H1 (cell line): Measurements from ENCODE around the gene GRPR. TPM values are rescaled to one million over a fixed set of nuclear protein-coding genes. Genes with fewer than 3 reads are reported as not detected.

Source experiments
- CTCF ChIA-PET: fragments of 300-600 bp; sonication (Branson Sonifier 250); formaldehyde crosslinking; loops from one replicate; lab custom pipeline; 2021; ENCODE audit not compliant: partially characterized antibody; lab: Charles Lee
- POLR2A ChIA-PET: fragments of 300-600 bp; sonication (Branson Sonifier 250); formaldehyde crosslinking; loops from one replicate; lab custom pipeline; 2021; ENCODE audit warnings: inconsistent platforms; ENCODE audit not compliant: partially characterized antibody; lab: Charles Lee
- DNase-seq, 2 experiments: peaks; one replicate each; pipeline versions ENCODE4 v3.0.0 to v3.0.0-alpha.2; 2010 to 2022; ENCODE audit warnings: low spot score in 2 of 2, low read depth in 1 of 2, mixed read lengths in 1 of 2
- FAIRE-seq: peaks from 2 replicates; lab custom pipeline; 2011; peaks lifted over from hg19 to GRCh38; lab: Jason Lieb, UNC
- H2AFZ ChIP-seq: 2 replicates; pipeline ENCODE4 v1.8.1; 2012; ENCODE audit warnings: low read length, inconsistent platforms
- H2AK5ac ChIP-seq: 2 replicates; pipeline ENCODE4 v1.6.1; 2013; ENCODE audit warnings: low read depth, low read length
- H2BK120ac ChIP-seq: replicated peaks from 2 replicates; pipeline ENCODE3; 2013; ENCODE audit warnings: low read depth, low read length, inconsistent platforms
- H2BK12ac ChIP-seq: 2 replicates; pipeline ENCODE4 v1.6.1; 2013; ENCODE audit warnings: low read depth, low read length
- H2BK15ac ChIP-seq: 2 replicates; pipeline ENCODE4 v1.6.1; 2013; ENCODE audit warnings: low read length
- H2BK20ac ChIP-seq: 2 replicates; pipeline ENCODE4 v1.6.1; 2013; ENCODE audit warnings: low read length
- H2BK5ac ChIP-seq: 2 replicates; pipeline ENCODE4 v1.6.1; 2013; ENCODE audit warnings: low read depth, low read length
- H3K14ac ChIP-seq: 2 replicates; pipeline ENCODE4 v1.6.1; 2013; ENCODE audit warnings: inconsistent platforms; ENCODE audit not compliant: insufficient read length
- H3K18ac ChIP-seq: 2 replicates; pipeline ENCODE4 v1.6.1; 2013; ENCODE audit warnings: low read length; ENCODE audit errors: extremely low read depth
- H3K23ac ChIP-seq: 2 replicates; pipeline ENCODE4 v1.6.1; 2013; ENCODE audit warnings: inconsistent platforms; ENCODE audit not compliant: insufficient read length
- H3K23me2 ChIP-seq: 2 replicates; pipeline ENCODE4 v1.6.1; 2013; ENCODE audit warnings: low read depth, low read length
- H3K27ac ChIP-seq: 2 replicates; pipeline ENCODE4 v1.6.1; 2011; ENCODE audit warnings: low read depth, low read length, inconsistent platforms
- H3K27me3 ChIP-seq, 4 experiments: replicated peaks in 1 of 4; 1 replicate in 1 of 4; 2 replicates in 3 of 4; pipeline versions ENCODE4 v1.6.1 to v1.8.1; 2011 to 2013; ENCODE audit warnings: low read length in 3 of 4, mild to moderate bottlenecking in 3 of 4, inconsistent platforms in 2 of 4, mixed read lengths in 2 of 4, moderate library complexity in 1 of 4; ENCODE audit not compliant: control insufficient read depth in 3 of 4, insufficient read depth in 3 of 4; ENCODE audit errors: extremely low read depth in 1 of 4
- H3K36me3 ChIP-seq, 4 experiments: 2 replicates each; pipeline versions ENCODE4 v1.6.1 to v1.8.1; 2011 to 2013; ENCODE audit warnings: mild to moderate bottlenecking in 4 of 4, low read length in 3 of 4, moderate library complexity in 2 of 4, control low read depth in 1 of 4, inconsistent platforms in 1 of 4; ENCODE audit not compliant: insufficient read depth in 4 of 4, control insufficient read depth in 2 of 4
- H3K4ac ChIP-seq: replicated peaks from 2 replicates; pipeline ENCODE3; 2013; ENCODE audit warnings: low read length, low read depth, mixed read lengths, inconsistent platforms; ENCODE audit not compliant: insufficient read length
- H3K4me1 ChIP-seq, 4 experiments: replicated peaks in 1 of 4; 1 replicate in 1 of 4; 2 replicates in 3 of 4; pipeline versions ENCODE4 v1.6.1 to v1.8.1; 2011 to 2013; ENCODE audit warnings: low read length in 3 of 4, inconsistent platforms in 2 of 4, mixed read lengths in 1 of 4; ENCODE audit not compliant: insufficient read depth in 4 of 4, control insufficient read depth in 3 of 4
- H3K4me2 ChIP-seq, 2 experiments: 2 replicates each; pipeline versions ENCODE4 v1.6.1 to v1.8.1; 2011 to 2013; ENCODE audit warnings: low read depth in 2 of 2, low read length in 2 of 2, control low read depth in 1 of 2, inconsistent platforms in 1 of 2, mild to moderate bottlenecking in 1 of 2; ENCODE audit not compliant: insufficient read depth in 1 of 2
- H3K4me3 ChIP-seq, 4 experiments: fragments of 200-600, 300-600 bp in 1 of 4; sonication (generic), shearing (Covaris generic), sonication (Bioruptor Twin) in 1 of 4; 2 replicates each; pipeline versions ENCODE4 v1.5.1 to v1.8.1; 2011 to 2016; ENCODE audit warnings: low read length in 4 of 4, low read depth in 3 of 4, control low read depth in 2 of 4, inconsistent platforms in 2 of 4, mild to moderate bottlenecking in 2 of 4, mixed read lengths in 1 of 4, moderate library complexity in 1 of 4; ENCODE audit not compliant: insufficient read depth in 2 of 4; ENCODE audit errors: extremely low read depth in 1 of 4
- H3K56ac ChIP-seq: replicated peaks from 2 replicates; pipeline ENCODE3; 2013; ENCODE audit warnings: low read depth, mild to moderate bottlenecking, mixed read lengths, low read length, inconsistent platforms; ENCODE audit not compliant: insufficient read length
- H3K79me1 ChIP-seq: 2 replicates; pipeline ENCODE4 v1.6.1; 2013; ENCODE audit warnings: low read depth, low read length, control low read depth
- H3K79me2 ChIP-seq, 2 experiments: 2 replicates each; pipeline versions ENCODE4 v1.6.1 to v1.8.1; 2012 to 2013; ENCODE audit warnings: low read length in 2 of 2, mild to moderate bottlenecking in 2 of 2, inconsistent platforms in 1 of 2; ENCODE audit not compliant: insufficient read depth in 2 of 2, control insufficient read depth in 1 of 2
- H3K9ac ChIP-seq, 4 experiments: replicated peaks in 1 of 4; 1 replicate in 1 of 4; 2 replicates in 3 of 4; pipeline versions ENCODE4 v1.6.1 to v1.8.1; 2011 to 2013; ENCODE audit warnings: low read depth in 3 of 4, low read length in 3 of 4, control low read depth in 2 of 4, mild to moderate bottlenecking in 2 of 4, moderate library complexity in 2 of 4, inconsistent platforms in 1 of 4; ENCODE audit errors: extremely low read depth in 1 of 4
- H3K9me3 ChIP-seq, 2 experiments: 2 replicates each; pipeline versions ENCODE4 v1.6.1 to v1.8.1; 2012 to 2013; ENCODE audit warnings: mild to moderate bottlenecking in 2 of 2, moderate library complexity in 2 of 2, control low read depth in 1 of 2, inconsistent platforms in 1 of 2, low read depth in 1 of 2, low read length in 1 of 2, mixed read lengths in 1 of 2; ENCODE audit not compliant: insufficient read depth in 2 of 2
- H4K20me1 ChIP-seq, 2 experiments: replicated peaks in 1 of 2; 2 replicates each; pipeline versions ENCODE3 to v1.8.1; 2011 to 2013; ENCODE audit warnings: inconsistent platforms in 2 of 2, low read length in 2 of 2, mild to moderate bottlenecking in 1 of 2; ENCODE audit not compliant: insufficient read depth in 2 of 2, control insufficient read depth in 1 of 2
- H4K5ac ChIP-seq: 2 replicates; pipeline ENCODE4 v1.6.1; 2013; ENCODE audit warnings: low read length, low read depth, mixed read lengths, inconsistent platforms; ENCODE audit not compliant: insufficient read length
- H4K8ac ChIP-seq: 2 replicates; pipeline ENCODE4 v1.8.0; 2013; ENCODE audit warnings: mild to moderate bottlenecking, moderate library complexity, low read length, inconsistent platforms; ENCODE audit not compliant: insufficient read depth; ENCODE audit errors: extremely low read depth
- H4K91ac ChIP-seq: replicated peaks from 2 replicates; pipeline ENCODE3; 2013; ENCODE audit warnings: low read length, mixed read lengths, inconsistent platforms; ENCODE audit not compliant: insufficient read length
- HDAC2 ChIP-seq, 2 experiments: fragments of 300-600 bp in 1 of 2; sonication (generic) in 1 of 2; IDR thresholded peaks; 2 replicates each; pipeline ENCODE4 v1.6.1; 2011 to 2012; ENCODE audit warnings: low read depth in 2 of 2, low read length in 2 of 2, mild to moderate bottlenecking in 2 of 2, moderate library complexity in 2 of 2, borderline replicate concordance in 1 of 2, inconsistent platforms in 1 of 2
- KDM1A ChIP-seq: fragments of 200-600, 300-600 bp; sonication (generic); IDR thresholded peaks from 2 replicates; pipeline ENCODE4 v1.7.1; 2016; ENCODE audit warnings: mild to moderate bottlenecking, low read length, borderline replicate concordance
- NANOG ChIP-seq: IDR thresholded peaks from 2 replicates; pipeline ENCODE4 v1.6.1; 2011; ENCODE audit warnings: low read length, low read depth, mild to moderate bottlenecking, inconsistent platforms; ENCODE audit not compliant: insufficient read depth, poor library complexity, severe bottlenecking
- POLR2AphosphoS5 ChIP-seq: IDR thresholded peaks from 2 replicates; pipeline ENCODE4 v1.6.1; 2011; ENCODE audit warnings: low read depth, low read length
- POU5F1 ChIP-seq: IDR thresholded peaks from 2 replicates; pipeline ENCODE4 v1.6.1; 2011; ENCODE audit warnings: low read depth, mild to moderate bottlenecking, low read length, moderate library complexity
- RAD21 ChIP-seq, 2 experiments: IDR thresholded peaks in 1 of 2; conservative IDR thresholded peaks in 1 of 2; 2 replicates each; pipeline ENCODE4 v1.6.1; 2011; ENCODE audit warnings: low read depth in 2 of 2, low read length in 2 of 2, improper control_type of control experiment in 1 of 2, inconsistent platforms in 1 of 2, mild to moderate bottlenecking in 1 of 2, moderate library complexity in 1 of 2
- USF2 ChIP-seq: IDR thresholded peaks from 2 replicates; pipeline ENCODE4 v1.6.1; 2011; ENCODE audit warnings: low read length, improper control_type of control experiment
- WGBS, 2 experiments: shearing (Covaris generic) in 1 of 2; methylation state at CpG; one replicate each; pipeline versions ENCODE4 v1.1.6 to v1.1.7; 2013 to 2015; ENCODE audit warnings: low lambda C conversion rate in 2 of 2, mixed read lengths in 2 of 2, inconsistent platforms in 1 of 2, low coverage in 1 of 2, missing lambda C conversion rate in 1 of 2; ENCODE audit not compliant: insufficient replicate concordance in 2 of 2, insufficient coverage in 1 of 2, insufficient read length in 1 of 2; ENCODE audit errors: extremely low coverage in 1 of 2, missing lambda C conversion rate in 1 of 2; 5-methylcytosine and 5-hydroxymethylcytosine counted together
- polyA plus RNA-seq, 7 experiments: library from polyadenylated mRNA; depleted of rRNA in 3 of 7; stranded (reverse) in 5 of 7; unstranded in 2 of 7; fragments of >200 nt in 5 of 7; fragments of 200-250 nt in 2 of 7; gene quantifications; 1 replicate in 5 of 7; 2 replicates in 1 of 7; 4 replicates in 1 of 7; pipeline versions ENCODE4 v1.2.1 to v1.2.3, GENCODE V29; 2011 to 2013; ENCODE audit warnings: missing spikeins in 2 of 7, mixed read lengths in 2 of 7
- total RNA-seq: library from RNA; stranded (reverse); fragmentation: NEBNext Ultra II Directional; extraction: Animal tissue kit (Norgen Biotek cat#: 25700); gene quantifications from 2 replicates; pipeline ENCODE4 v1.2.1, GENCODE V29; 2021

The GRPR gene
- total and polyA plus RNA-seq, 2 of the 8 experiments (the other 6 are each of a cell fraction or from before 2014, with no cell fraction given), result 18.6 to 78.4 TPM

GRCh38 chrX:16148896-16149295 is 25.5 kb downstream of the GRPR start:
- H2AK5ac ChIP-seq, result no peak overlapping the region
- H4K91ac ChIP-seq, result no peak overlapping the region
- H3K79me2 ChIP-seq, result peaks cover 0 to 47% of the 10 kb centered on the region in 2 experiments; a peak in 3 of 4 replicates
- DNase-seq (no peak), FAIRE-seq (no peak)
- no peak overlapping the region for H3K14ac ChIP-seq
- H3K23me2 ChIP-seq, result no peaks in the 10 kb centered on the region; the same call in 1 of the 2 replicates
- peaks cover 0 to 3% (median 2%) of the 10 kb centered on the region in 4 experiments; a peak in 2 of 7 replicates for H3K4me1 ChIP-seq
- no peak overlapping the region for H2BK15ac ChIP-seq
- no peak overlapping the region for H3K27ac ChIP-seq
- H2BK120ac ChIP-seq, result no peak overlapping the region
- ChIA-PET CTCF (interaction anchor here (0.7 kb wide), 1 partner anchor 133 kb away, joined by 3 read pairs; no protein-coding TSS in a partner anchor), POLR2A (no interaction called here)
- H3K79me1 ChIP-seq, result no peaks in the 10 kb centered on the region; the same call in 1 of the 2 replicates
- no peaks in the 10 kb centered on the region for H3K27me3 ChIP-seq
- no peak overlapping the region for H4K8ac ChIP-seq
- no peak overlapping the region for H3K23ac ChIP-seq
- no peak overlapping the region for H3K4ac ChIP-seq
- H3K18ac ChIP-seq, result no peak overlapping the region
- 63% methylated on average over 3 of the region's 3 CpGs; no CpG with 5 or more reads in 1 of the 2 experiments for whole genome bisulfite sequencing, 2 experiments
- no peak overlapping the region for H3K9ac ChIP-seq
- H3K56ac ChIP-seq, result no peak overlapping the region
- no peak overlapping the region for H3K4me2 ChIP-seq
- H3K36me3 ChIP-seq, result peaks cover 4 to 81% (median 23%) of the 10 kb centered on the region in 4 experiments; a peak in 6 of 8 replicates
- H2BK12ac ChIP-seq, result no peak overlapping the region
- no peaks in the 10 kb centered on the region for H3K9me3 ChIP-seq
- H4K20me1 ChIP-seq, result no peaks in the 10 kb centered on the region
- no peak overlapping the region for H2BK20ac ChIP-seq
- TF ChIP-seq KDM1A (no peak), RAD21 (IDR thresholded peaks at IDR 0.05 in 1 of 2, conservative IDR thresholded peaks at IDR 0.05 in 1 of 2; ENCODE audit: low read depth in 2 of 2, low read length in 2 of 2) (no peak), USF2 (no peak), POLR2AphosphoS5 (no peak), NANOG (no peak), HDAC2 (IDR thresholded peaks at IDR 0.05; ENCODE audit: borderline replicate concordance in 1 of 2, low read depth in 2 of 2, low read length in 2 of 2) (no peak), POU5F1 (no peak)
- H4K5ac ChIP-seq, result no peak overlapping the region
- H3K4me3 ChIP-seq, result no peak overlapping the region
- no peak overlapping the region for H2BK5ac ChIP-seq
- H2AFZ ChIP-seq, result no peak overlapping the region
